IPS-18c (cell line): ENCODE measurements around the gene SLC25A11.
A peak's percentile ranks its signal among the peaks of the same experiment; 100 is the strongest.

Experiments used
- H3K4me3 ChIP-seq: 2 replicates; pipeline ENCODE4 v1.7.0; 2013; ENCODE audit warnings: low read depth, mild to moderate bottlenecking, low read length, moderate library complexity; ENCODE audit not compliant: insufficient read depth
- H3K9me3 ChIP-seq: one replicate; pipeline ENCODE4 v1.6.1; 2013; ENCODE audit warnings: mild to moderate bottlenecking, low read length, moderate library complexity; ENCODE audit not compliant: control insufficient read depth, insufficient read depth

The SLC25A11 gene

DNA sequence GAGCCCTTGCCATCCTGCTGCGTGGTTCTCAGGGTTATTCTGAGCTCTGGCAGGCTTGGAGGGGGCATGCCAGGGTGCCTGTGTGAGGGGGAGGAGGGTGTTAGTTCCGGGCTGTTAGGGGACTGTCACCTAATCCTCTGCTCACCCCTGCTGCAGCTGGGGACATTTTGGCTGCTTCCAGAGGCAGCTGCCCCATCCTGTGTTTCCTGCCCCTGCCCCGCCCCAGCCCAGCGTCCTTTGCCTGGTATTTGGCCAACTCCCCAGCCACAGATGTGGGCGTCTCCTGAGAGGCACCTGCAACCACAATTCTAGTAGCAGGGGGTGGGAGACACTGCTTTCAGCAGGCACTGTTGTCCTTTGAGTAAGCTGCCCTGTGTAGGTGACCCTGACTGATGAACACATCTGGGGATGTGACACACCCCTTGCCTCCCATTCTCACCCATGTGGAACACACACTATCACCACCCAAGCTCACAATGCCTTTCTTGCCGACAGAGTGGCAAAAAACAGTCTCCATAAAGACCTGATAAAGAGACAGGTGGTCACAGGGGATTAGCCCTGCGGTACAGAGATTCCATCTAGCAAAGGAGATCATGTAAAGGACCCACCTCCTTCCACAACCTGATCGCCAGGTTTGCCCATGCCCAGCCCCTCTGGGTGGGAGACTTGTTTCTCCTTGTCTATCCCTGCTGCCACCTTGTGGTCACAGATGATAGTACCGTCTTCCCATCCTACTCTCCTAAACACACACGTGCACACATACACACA, 36.6 kb downstream of the SLC25A11 start, which contains the start of gene CHRNE:
Gene CHRNE, minus strand, starts transcription at position 48 of the 768 bp plus-strand sequence. Its CDS starts 35 bp downstream, at position 13.
- H3K9me3 ChIP-seq: no peaks in the 10 kb centered on the region
- no peak within 1 kb of the TSS for H3K4me3 ChIP-seq

DNA sequence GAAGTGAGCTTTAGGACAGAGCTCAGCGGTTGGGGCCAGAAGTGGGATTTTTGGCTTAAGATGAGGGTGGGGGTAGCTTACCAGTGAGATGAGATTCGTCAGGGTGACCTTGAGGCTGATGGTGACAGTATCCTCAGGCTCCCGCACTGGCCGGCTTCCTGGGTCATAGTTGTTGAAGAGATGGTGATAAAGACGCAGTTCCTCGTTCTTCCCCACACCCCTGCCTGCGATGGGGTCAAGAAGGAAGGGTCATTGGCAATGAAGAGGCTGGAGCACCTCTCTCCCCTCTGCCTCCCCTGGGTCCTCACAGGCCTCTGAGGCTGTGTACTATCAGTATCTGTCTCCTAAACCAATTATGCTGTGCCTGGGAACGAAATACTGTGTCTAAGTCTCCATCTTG, 37.3 kb downstream of the SLC25A11 start:
- H3K4me3 ChIP-seq: no peak overlapping the region
- no peaks in the 10 kb centered on the region for H3K9me3 ChIP-seq

DNA sequence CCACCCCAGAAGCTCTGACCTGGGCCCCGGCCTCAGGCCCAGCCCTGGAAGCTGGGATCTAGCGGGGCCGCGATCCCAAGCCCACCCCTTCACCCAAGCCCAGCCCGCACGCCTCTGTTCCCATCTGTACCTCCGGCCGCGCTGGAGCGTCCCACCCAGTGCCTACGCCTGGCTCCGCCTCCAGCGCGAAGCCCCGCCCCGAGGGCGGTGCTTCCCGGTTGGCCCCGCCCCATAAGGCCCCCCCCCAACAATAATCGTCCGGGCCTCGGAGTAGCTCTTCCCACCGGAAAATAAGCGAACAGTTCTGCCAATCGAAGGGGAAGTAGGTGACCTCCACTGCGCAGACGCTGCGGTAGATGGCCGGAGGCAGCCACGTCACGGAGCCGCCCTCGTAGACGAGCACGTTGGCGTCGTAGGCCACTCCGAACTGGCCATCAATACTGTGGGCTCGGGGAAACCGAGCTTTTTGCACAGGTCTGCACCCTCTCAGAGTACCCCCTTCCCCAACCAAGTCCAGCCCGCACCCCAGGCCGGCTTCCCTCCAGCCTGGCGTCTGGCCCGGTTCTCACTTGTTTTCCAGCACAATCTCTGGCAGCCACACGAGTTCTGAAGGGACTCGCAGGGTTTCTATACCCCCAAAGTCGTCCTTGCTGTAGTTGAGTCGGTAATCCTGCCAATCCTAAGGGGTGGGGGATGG, 38.0 kb downstream of the SLC25A11 start:
- H3K4me3 ChIP-seq: no peak overlapping the region
- H3K9me3 ChIP-seq: no peaks in the 10 kb centered on the region

DNA sequence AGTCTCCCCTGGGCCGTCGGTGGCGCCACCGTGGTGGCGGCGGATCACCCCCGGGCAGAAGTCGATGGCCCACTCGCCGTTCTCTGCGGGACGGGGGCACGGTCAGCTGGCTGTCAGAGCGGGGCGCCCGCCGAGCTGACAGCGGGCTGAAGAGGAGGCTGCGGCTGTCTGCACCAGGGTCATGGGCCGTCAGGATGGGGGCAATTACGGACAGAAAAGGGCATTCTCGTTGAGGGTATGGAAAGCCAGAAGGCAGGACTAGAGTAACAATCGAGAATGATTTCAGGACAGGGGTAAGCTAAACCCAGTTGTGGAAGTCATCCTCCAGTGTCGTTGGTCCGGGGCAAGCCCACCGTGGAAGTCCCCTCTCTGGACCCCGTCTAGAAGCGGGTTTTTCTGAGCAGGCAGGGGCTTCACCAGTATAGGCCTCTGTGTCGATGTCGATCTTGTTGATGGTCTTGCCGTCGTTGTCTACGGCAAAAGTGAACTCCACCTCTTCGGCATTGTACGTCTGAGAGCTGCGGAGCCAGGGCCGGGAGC, 38.7 kb downstream of the SLC25A11 start:
- Histone ChIP-seq H3K4me3 (no peak overlapping the region), H3K9me3 (no peaks in the 10 kb centered on the region)

DNA sequence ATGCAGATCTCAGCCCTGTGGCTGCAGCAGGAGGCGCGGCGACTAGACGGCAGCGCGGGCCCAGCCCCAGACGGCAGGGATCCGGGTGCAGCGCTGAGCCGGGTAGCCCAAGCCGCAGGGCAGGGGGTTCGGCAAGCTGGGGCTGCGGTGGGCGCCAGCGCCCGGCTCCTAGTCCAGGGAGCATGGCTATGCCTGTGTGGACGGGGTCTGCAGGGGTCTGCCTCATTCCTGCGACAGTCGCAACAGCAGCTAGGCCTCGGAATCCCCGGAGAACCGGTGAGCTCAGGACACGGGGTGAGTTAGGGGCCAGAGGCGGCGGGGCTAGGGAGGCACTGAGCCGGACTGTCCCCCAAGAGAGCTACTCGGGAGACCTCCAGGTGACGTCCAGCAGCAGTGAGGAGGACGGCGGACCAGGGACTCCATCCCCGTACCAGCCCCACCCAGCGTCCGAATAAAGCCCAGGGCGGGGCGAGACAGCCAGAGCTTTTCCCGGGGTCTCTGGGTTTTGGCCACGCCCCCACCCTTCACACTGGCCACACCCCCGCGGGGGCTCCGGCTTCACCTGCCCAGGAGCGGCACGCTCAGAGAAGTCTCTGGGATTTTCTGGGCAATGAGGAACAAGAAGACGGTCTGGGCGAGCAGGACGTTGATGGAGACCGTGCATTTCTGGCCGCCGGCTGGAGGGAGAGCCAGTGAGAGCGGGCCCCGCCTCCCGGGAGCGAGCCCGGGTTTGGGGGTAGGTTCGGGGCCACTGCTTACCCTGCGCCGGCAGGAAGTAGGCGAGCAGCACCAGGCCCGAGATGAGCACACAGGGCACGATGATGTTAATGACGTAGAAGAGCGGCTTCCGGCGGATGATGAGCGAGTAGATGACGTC, 39.4 kb downstream of the SLC25A11 start:
- peak overlapping the region; percentile 52; the same call in 1 of the 2 replicates for H3K4me3 ChIP-seq
- no peaks in the 10 kb centered on the region for H3K9me3 ChIP-seq

DNA sequence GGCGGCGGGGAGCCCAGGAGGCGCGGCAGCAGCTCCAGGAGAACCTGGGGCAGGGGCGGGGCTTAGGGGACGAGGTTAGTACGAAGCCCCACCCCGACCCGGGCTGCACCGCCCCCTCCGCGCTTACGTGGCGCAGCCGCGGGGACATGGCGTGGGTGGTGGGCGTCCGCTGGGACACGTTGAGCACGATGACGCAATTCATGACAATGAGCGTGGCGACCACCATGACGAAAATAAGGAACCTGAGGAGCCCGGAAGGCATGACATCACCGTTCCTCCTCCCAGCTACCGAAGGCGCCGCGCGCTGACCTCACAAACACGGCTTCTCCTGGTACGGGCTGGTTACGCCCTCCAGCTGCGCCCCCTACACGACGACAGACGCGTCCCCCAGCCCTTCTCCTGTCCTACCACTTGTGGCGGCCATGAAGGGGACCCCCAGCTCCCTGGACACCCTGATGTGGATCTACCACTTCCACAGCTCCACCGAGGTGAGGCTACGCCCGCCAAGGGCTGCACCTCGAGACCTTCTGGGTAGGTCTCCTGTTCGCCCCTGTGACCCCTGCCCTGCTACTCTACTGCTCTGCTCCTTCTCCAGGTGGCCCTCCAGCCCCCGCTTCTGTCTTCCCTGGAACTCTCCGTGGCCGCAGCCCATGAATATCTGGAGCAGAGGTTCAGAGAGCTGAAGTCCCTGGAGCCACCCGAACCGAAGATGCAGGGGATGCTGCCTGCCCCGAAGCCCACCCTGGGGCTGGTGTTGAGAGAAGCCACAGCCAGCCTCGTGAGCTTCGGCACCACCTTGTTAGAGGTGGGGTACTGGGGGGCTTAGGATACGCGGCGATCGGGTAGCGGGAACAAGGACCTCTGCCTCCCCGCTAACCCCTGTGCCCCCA, 40.3 kb downstream of the SLC25A11 start, which contains the start of gene C17orf107:
Gene C17orf107, plus strand, starts transcription at position 196 of the 890 bp plus-strand sequence. Its CDS starts 227 bp downstream, at position 423.
- Histone ChIP-seq H3K9me3 (no peaks in the 10 kb centered on the region), H3K4me3 (peak within 1 kb of the TSS; percentile 52)

DNA sequence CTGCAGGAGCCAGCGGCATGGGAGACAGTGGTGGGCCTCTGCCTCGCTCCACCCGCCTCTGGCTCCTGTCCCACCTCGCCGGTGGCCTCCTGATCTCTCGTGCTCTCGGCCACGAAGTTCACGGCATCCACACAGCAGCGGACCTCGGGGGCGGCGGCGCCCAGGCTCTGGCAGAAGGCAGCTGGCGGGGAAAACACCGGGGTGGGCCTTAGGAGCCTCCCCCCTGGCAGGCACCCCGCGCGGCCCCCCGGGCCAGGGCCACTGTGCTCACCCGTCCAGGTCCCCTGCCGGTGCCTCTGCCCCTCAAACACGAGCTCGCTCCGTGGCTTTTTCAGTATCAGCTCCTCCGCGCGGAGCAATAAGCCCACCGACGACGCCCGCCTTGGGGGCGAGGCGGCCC, 40.9 kb downstream of the SLC25A11 start:
- Histone ChIP-seq H3K4me3 (peak overlapping the region; percentile 52), H3K9me3 (no peaks in the 10 kb centered on the region)

DNA sequence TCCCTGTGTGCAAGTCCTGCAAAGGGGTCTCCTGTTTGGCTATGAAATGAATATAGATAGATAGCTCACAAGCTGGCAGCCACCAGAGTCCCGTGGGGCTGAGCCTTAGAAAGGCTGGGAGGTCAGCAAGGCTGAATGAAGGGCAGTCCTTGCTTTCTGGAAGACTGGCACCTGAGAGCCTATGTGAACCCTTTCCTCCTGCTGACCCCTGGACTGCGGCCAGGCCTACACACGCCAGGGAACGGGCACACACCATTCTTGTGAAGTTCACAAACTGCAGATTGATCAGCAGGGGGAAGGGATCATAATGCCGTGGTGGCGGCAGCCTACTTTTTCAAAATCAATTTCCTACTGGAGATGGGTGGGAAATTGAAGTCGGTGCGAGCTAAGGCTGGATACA, 41.5 kb downstream of the SLC25A11 start:
- no peak overlapping the region for H3K4me3 ChIP-seq
- H3K9me3 ChIP-seq: no peaks in the 10 kb centered on the region

DNA sequence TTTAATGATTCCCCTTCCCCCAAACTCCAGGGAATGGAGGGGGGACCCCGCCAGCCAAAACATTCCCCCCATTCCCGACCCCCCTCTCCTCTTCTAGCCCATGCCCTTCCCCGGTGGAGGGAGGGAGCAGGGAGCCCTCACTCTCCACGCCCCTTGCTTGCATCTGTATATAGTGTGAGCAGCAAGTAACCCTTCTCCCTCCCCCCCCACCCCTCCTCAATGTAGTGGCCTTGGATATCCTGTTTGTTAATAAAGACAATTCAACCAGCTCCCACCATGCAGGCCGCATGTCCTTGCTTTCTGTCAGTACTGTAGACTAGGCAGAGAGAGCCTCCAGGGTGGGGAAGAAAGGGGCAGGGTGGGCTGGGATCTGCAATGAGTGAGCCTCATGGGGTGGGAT, 42.1 kb downstream of the SLC25A11 start:
- Histone ChIP-seq H3K9me3 (no peaks in the 10 kb centered on the region), H3K4me3 (no peak overlapping the region)

DNA sequence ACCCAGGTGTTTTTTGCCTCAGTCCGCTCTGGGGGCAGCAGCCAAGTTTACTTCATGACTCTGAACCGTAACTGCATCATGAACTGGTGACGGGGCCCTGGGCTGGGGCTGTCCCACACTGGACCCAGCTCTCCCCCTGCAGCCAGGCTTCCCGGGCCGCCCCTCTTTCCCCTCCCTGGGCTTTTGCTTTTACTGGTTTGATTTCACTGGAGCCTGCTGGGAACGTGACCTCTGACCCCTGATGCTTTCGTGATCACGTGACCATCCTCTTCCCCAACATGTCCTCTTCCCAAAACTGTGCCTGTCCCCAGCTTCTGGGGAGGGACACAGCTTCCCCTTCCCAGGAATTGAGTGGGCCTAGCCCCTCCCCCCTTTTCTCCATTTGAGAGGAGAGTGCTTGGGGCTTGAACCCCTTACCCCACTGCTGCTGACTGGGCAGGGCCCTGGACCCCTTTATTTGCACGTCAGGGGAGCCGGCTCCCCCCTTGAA, 42.6 kb downstream of the SLC25A11 start:
- Histone ChIP-seq H3K4me3 (no peak overlapping the region), H3K9me3 (no peaks in the 10 kb centered on the region)

DNA sequence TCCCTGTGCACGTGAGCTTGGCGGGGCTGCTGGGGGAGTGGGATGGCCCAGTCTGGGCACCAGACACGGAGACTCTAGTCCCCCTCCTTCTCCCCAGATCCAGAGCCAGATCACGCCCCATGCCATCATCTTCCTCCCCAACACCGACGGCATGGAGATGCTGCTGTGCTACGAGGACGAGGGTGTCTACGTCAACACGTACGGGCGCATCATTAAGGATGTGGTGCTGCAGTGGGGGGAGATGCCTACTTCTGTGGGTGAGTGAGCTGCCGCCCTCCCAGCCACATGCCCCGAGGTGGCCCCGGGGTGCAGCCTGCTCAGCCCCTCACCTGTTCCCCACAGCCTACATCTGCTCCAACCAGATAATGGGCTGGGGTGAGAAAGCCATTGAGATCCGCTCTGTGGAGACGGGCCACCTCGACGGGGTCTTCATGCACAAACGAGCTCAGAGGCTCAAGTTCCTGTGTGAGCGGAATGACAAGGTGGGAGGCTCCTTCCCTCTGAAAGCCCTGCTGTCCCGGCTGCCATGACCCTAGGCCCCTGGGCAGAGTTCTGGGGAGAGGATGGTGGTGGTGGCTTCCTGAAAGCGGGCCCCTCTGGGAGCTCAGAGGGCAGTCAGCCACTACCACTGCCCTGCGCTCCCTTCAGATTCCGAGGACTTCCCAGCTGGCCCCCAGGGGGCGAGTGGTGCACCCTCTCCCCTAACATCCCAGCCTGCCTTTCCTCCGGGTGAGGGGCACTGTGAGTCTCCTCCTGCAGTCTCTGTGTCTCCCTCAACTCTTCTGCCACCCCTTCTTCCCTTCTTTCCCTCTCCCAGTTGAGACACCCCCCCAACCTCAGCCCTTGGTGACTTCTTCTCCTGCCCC, 43.3 kb downstream of the SLC25A11 start:
- no peak overlapping the region for H3K4me3 ChIP-seq
- no peaks in the 10 kb centered on the region for H3K9me3 ChIP-seq

DNA sequence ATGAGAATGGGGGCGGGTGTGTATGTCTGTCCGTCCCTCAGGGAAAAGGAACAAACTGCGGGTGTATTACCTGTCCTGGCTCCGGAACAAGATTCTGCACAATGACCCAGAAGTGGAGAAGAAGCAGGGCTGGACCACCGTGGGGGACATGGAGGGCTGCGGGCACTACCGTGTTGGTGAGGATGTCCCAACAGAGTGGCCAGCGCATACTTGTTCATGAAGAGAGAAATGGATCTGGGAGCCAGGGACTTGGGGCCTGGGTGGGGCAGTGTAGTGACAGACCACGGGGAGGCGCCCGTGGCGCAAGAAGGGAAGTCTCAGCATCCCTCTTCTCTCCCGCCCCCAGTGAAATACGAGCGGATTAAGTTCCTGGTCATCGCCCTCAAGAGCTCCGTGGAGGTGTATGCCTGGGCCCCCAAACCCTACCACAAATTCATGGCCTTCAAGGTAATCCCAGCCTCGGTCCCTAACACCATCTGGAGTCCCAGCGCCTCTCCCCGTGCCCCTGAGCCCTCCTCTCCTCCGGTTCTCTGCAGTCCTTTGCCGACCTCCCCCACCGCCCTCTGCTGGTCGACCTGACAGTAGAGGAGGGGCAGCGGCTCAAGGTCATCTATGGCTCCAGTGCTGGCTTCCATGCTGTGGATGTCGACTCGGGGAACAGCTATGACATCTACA, 44.1 kb downstream of the SLC25A11 start:
- Histone ChIP-seq H3K4me3 (no peak overlapping the region), H3K9me3 (no peaks in the 10 kb centered on the region)

DNA sequence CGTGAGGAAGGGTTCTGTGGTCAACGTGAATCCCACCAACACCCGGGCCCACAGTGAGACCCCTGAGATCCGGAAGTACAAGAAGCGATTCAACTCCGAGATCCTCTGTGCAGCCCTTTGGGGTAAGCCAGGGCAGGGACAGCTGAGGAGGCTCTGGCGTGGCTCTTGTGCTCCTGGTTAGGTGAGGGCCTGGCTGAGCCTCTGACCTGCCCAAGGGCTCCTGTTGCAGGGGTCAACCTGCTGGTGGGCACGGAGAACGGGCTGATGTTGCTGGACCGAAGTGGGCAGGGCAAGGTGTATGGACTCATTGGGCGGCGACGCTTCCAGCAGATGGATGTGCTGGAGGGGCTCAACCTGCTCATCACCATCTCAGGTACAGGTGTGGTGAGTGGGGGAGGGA, 44.7 kb downstream of the SLC25A11 start:
- H3K4me3 ChIP-seq: no peak overlapping the region

DNA sequence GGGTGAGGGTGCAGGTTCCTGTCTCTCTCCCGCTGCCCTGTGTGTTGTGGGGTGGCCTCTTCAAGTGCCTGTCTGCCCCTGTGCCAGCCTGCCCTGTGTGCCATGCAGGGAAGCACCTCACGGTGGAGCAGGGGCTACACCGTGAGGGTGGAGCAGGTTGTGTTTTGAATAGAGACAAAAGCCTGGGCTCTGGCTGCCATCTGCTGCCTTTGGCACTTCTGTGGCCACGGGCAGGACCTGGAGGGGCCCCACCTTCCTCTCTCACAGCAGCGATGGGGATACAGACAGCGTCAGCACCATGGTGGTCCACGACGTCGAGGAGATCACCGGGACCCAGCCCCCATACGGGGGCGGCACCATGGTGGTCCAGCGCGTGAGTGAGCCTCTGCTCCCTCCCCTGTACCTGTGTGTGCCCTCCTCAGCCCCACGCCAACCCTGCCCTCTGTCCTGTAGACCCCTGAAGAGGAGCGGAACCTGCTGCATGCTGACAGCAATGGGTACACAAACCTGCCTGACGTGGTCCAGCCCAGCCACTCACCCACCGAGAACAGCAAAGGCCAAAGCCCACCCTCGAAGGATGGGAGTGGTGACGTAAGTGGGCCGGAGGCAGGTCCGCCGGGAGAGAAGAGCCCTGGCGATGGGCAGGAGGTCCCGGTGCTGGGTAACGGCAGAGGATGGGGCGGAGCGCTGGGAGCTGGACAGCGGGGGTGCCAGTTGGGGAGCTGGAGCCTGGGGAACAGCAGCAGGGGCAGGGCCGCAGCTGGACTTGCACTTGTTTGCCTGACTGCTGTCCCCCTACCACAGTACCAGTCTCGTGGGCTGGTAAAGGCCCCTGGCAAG, 45.9 kb downstream of the SLC25A11 start:
- no peak overlapping the region for H3K4me3 ChIP-seq

More for the DNA sequence above, 44.7 kb downstream of the SLC25A11 start:
- H3K9me3 ChIP-seq: no peaks in the 10 kb centered on the region

More for the DNA sequence above, 45.9 kb downstream of the SLC25A11 start:
- no peaks in the 10 kb centered on the region for H3K9me3 ChIP-seq
